Breast epithelium (tissue), 4 donors: ENCODE results near the gene BIN1. TPM values are rescaled to one million over a fixed set of nuclear protein-coding genes. Genes with fewer than 3 reads are reported as not detected.

Source experiments
- DNase-seq, 2 donors: peaks; one replicate each; pipeline ENCODE4 v3.0.0-alpha.2; 2019; ENCODE audit warnings: low spot score in 2 of 2
- H3K27ac ChIP-seq, 2 donors: fragments of 200-600 bp; sonication (generic) in 1 of 2; one replicate each; pipeline ENCODE4 v1.5.1; 2016 to 2019; ENCODE audit warnings: mild to moderate bottlenecking in 1 of 2
- H3K27me3 ChIP-seq, 2 donors: fragments of 200-600 bp; sonication (generic) in 1 of 2; one replicate each; pipeline versions ENCODE4 v1.5.1 to v1.6.0; 2017 to 2019; ENCODE audit warnings: control low read depth in 1 of 2, mild to moderate bottlenecking in 1 of 2
- H3K36me3 ChIP-seq: fragments of 200-600 bp; one replicate; pipeline ENCODE4 v1.5.1; 2019
- H3K4me1 ChIP-seq, 2 donors: fragments of 200-600 bp; sonication (generic); one replicate each; pipeline ENCODE4 v1.5.1; 2016 to 2019; ENCODE audit warnings: control low read depth in 1 of 2
- H3K4me3 ChIP-seq, 3 donors: fragments of 200-600 bp; sonication (generic); 1 replicate in 2 of 3; 2 replicates in 1 of 3; pipeline ENCODE4 v1.5.1; 2016 to 2019; ENCODE audit warnings: mild to moderate bottlenecking in 3 of 3, moderate library complexity in 2 of 3
- H3K9me3 ChIP-seq, 2 donors: fragments of 200-600 bp; sonication (generic) in 1 of 2; one replicate each; pipeline ENCODE4 v1.5.1; 2016 to 2019; ENCODE audit warnings: control low read depth in 1 of 2
- POLR2A ChIP-seq: fragments of 450-650 bp; IDR thresholded peaks from one replicate; pipeline ENCODE4 v1.6.1; 2016; ENCODE audit warnings: antibody characterized with exemption, mild to moderate bottlenecking, moderate library complexity
- POLR2AphosphoS5 ChIP-seq, 3 donors: sonication (generic); formaldehyde crosslinking; IDR thresholded peaks; one replicate each; pipeline ENCODE4 v1.6.1; 2017; ENCODE audit warnings: antibody characterized with exemption in 3 of 3
- intact Hi-C: fragments of 100-400 bp; cut with DNase I; formaldehyde crosslinking; loops from one replicate; pipeline ENCODE4 v1.15.1; 2023; ENCODE audit warnings: low total_unique reads
- total RNA-seq, 3 donors: library from RNA; depleted of rRNA; stranded (reverse); fragments of >200 nt; gene quantifications; one replicate each; pipeline ENCODE4 v1.1.0, GENCODE V29; 2016
- TF ChIP-seq, protein P1 (sequence below), 3 donors: fragments of 450-650 bp; IDR thresholded peaks; one replicate each; pipeline ENCODE4 v1.5.1; 2016 to 2017; ENCODE audit warnings: antibody characterized with exemption in 3 of 3, mild to moderate bottlenecking in 3 of 3, moderate library complexity in 3 of 3

BIN1 gene
- total RNA-seq, 3 donors from 2014 or later, result 30.1 to 74.4 (median 59.3) TPM

DNA sequence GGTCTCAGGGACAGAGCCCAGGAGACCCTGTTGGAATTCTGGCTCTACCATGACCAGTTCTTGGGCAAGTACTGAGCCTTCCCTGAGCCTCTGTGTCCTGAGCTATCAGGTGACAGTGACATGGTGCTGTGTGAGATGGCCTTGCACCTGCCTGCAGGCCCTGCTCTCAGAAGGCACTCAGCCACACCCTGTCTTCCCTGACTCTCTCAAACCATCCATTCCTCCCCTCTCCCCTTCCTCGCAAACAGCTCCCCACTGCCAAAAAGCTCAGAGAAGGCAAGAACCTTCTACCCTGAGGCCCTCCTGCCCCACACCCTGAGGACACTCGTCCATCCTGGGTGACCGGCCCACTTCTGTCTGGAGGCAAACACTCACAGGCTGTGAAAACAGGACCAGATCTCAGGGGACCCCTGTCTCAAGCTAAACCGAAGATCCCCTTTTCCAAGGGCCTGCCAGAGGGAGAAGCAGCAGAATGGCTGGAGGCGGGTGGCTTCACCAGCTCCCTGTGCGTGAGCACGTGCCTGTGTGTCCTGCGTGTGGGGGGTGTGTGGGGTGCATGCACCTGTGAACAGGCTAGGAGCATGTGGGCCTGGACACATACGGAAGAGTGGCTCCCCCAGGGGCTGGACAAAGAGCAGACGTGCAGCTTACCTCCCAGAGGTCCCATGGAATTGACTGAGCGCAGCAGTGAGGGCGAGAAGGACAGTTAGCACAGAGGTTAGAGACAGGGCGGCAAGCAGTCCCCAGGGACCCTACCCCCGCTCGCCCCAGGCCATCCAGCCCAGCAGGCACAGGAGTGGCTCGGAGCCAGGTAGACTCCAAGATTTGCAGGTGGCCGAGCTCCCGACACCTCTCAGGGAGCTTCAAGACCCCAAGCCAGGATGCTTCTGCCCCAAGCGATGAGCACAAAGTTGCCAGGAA lies 53.9 kb downstream of the BIN1 start:
- intact Hi-C loops, result no loop called here
- no peaks in the 10 kb centered on the region for H3K36me3 ChIP-seq
- H3K4me1 ChIP-seq, result no peaks in the 10 kb centered on the region
- no peak for DNase-seq
- no peak for TF ChIP-seq POLR2A
- TF ChIP-seq, protein P1, sequence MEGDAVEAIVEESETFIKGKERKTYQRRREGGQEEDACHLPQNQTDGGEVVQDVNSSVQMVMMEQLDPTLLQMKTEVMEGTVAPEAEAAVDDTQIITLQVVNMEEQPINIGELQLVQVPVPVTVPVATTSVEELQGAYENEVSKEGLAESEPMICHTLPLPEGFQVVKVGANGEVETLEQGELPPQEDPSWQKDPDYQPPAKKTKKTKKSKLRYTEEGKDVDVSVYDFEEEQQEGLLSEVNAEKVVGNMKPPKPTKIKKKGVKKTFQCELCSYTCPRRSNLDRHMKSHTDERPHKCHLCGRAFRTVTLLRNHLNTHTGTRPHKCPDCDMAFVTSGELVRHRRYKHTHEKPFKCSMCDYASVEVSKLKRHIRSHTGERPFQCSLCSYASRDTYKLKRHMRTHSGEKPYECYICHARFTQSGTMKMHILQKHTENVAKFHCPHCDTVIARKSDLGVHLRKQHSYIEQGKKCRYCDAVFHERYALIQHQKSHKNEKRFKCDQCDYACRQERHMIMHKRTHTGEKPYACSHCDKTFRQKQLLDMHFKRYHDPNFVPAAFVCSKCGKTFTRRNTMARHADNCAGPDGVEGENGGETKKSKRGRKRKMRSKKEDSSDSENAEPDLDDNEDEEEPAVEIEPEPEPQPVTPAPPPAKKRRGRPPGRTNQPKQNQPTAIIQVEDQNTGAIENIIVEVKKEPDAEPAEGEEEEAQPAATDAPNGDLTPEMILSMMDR (IDR thresholded peaks at IDR 0.05), result no peak
- no peak for TF ChIP-seq POLR2AphosphoS5 (IDR thresholded peaks at IDR 0.05)
- no peaks in the 10 kb centered on the region for H3K9me3 ChIP-seq
- H3K27ac ChIP-seq, result no peak overlapping the region
- H3K27me3 ChIP-seq, result no peaks in the 10 kb centered on the region
- H3K4me3 ChIP-seq, result no peak overlapping the region

DNA sequence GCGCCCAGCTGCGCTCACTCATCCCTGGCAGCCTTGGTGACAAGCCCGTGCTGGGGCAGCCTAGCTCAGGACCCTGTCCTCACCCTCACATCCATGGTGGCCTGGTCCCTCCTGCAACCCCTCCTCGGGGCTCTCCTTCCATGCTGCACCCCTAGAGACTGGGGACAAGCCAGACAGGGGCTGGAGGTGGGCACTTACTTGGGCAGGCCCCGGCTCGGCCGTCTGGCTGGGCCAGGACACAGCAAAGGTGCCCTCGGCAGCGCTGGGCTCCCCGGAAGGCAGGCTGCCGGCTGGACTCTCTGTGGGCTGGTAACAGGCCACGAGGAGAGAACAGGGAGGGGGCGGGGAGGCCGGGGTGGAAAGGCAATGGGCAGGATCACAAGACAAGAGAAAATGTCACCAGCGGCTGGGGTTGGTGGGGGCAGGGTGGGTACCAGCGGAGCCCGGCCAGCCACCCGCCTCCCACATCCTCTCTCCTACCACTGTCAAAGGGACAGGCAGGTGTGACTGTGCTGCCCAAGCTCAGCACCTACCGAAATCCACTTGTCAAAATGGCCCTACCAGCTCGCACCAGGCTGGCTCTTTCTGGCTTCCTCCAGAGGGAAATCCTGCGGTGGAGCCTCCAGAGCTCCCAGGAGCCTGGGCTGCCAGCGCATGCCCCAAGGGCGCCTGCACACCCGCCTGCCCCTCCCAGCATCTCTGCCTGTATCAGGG lies 54.7 kb downstream of the BIN1 start:
- peak in 1 of 2 donors; percentile 51 for DNase-seq
- Histone ChIP-seq H3K27me3 (no peaks in the 10 kb centered on the region), H3K27ac (peak overlapping the region in 1 of 2 donors; percentile 25), H3K4me1 (no peaks in the 10 kb centered on the region), H3K9me3 (no peaks in the 10 kb centered on the region), H3K4me3 (no peak overlapping the region), H3K36me3 (no peaks in the 10 kb centered on the region)
- TF ChIP-seq POLR2AphosphoS5 (IDR thresholded peaks at IDR 0.05), result no peak
- TF ChIP-seq POLR2A, result no peak
- TF ChIP-seq, protein P1 (IDR thresholded peaks at IDR 0.05), result no peak
- intact Hi-C loops, result no loop called here

DNA sequence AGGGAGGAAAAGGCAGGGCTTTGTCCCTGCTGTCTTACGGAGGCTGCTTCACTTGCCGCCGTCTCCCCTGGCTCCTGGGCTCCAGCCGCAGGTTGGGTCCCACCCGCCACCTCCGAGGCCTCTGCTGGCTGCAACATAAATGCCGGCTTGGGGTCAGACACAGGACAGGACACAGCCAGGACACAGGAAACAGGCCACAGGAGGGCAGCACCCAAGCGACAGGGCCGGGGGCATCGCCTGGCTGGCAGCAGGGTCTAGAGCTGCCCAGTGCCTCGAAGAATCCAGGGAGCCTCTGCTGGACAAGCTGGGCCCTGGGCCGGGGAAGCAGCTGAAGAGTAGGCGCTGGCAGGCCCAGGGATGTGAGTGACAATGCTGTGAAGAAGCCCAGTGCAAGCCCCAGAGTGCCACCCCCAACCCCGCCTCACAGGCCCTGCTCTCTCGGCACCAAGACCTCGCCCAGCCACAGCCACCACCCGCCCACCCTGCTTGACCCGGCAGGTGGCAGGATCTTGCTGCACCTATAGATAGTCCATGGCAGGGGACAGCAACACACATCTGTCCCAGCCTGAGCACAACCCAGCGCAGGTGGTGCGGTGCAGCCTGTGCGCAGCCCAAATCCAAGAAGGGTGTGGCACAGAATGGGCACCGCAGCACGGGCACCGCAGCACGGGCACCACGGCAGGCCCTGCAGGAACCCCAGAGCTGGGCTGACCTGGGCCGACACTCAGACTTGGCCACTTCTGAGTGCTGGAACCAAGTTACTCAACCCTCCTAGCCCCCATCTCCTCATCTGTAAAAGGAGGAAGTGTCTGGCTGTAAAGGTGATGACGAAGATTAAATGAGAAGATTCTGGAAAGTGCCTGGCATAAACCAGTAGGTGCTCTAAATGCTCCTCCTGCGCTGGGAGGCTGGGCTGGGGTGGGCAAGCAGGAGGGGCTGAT lies 55.6 kb downstream of the BIN1 start:
- DNase-seq, result peak in 1 of 2 donors; percentile 46
- intact Hi-C loops, result no loop called here
- Histone ChIP-seq H3K9me3 (no peaks in the 10 kb centered on the region), H3K27me3 (no peaks in the 10 kb centered on the region), H3K4me3 (no peak overlapping the region), H3K4me1 (no peaks in the 10 kb centered on the region), H3K36me3 (no peaks in the 10 kb centered on the region), H3K27ac (peak overlapping the region in 1 of 2 donors; percentile 25)
- TF ChIP-seq POLR2AphosphoS5 (IDR thresholded peaks at IDR 0.05), result no peak
- TF ChIP-seq POLR2A, result no peak
- TF ChIP-seq, protein P1 (IDR thresholded peaks at IDR 0.05), result no peak

DNA sequence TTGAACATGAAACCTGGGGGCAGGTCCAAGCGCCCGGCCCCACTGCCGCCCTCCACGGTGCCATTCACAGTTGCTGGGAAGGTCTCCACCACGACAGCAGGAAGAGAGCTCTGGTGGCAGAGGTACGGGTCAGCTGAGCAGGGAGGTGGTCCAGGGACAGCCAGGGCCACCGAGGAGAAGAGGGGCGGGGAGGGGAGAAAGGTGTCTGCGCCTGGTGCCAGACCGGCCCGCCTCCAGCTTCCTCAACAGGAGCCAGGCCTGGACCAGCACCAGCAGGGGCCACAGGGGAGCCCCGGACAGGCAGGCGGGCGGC lies 56.2 kb downstream of the BIN1 start:
- TF ChIP-seq POLR2A, result no peak
- no peak for TF ChIP-seq POLR2AphosphoS5 (IDR thresholded peaks at IDR 0.05)
- TF ChIP-seq, protein P1 (IDR thresholded peaks at IDR 0.05), result no peak
- no peak overlapping the region for H3K27ac ChIP-seq
- DNase-seq, result peak in 1 of 2 donors; percentile 47
- H3K4me1 ChIP-seq, result no peaks in the 10 kb centered on the region
- intact Hi-C loops, result no loop called here
- H3K9me3 ChIP-seq, result no peaks in the 10 kb centered on the region
- H3K4me3 ChIP-seq, result no peak overlapping the region
- H3K36me3 ChIP-seq, result no peaks in the 10 kb centered on the region
- H3K27me3 ChIP-seq, result no peaks in the 10 kb centered on the region
